ENCODE measurements around the gene SPTBN2. TPM values are rescaled to one million over a fixed set of nuclear protein-coding genes. Genes with fewer than 3 reads are reported as not detected.

Gene SPTBN2
- total RNA-seq, 1 experiment from 2014 or later: 40.7 TPM

GRCh38 chr11:66698491-66698890, 30.5 kb downstream of the SPTBN2 start (continued):
- TF ChIP-seq TP53 (CRISPR knock-in tag; IDR thresholded peaks at IDR 0.05) (no peak), SOX15 (CRISPR knock-in tag; IDR thresholded peaks at IDR 0.05) (no peak), ZNF263 (CRISPR knock-in tag; IDR thresholded peaks at IDR 0.05; ENCODE audit: low read depth) (no peak), NR3C1 (CRISPR knock-in tag; conservative IDR thresholded peaks at IDR 0.05; ENCODE audit: low read depth) (no peak), ESRRA (CRISPR knock-in tag; IDR thresholded peaks at IDR 0.05; ENCODE audit: borderline replicate concordance) (no peak)
- TF ChIP-seq, protein P1, sequence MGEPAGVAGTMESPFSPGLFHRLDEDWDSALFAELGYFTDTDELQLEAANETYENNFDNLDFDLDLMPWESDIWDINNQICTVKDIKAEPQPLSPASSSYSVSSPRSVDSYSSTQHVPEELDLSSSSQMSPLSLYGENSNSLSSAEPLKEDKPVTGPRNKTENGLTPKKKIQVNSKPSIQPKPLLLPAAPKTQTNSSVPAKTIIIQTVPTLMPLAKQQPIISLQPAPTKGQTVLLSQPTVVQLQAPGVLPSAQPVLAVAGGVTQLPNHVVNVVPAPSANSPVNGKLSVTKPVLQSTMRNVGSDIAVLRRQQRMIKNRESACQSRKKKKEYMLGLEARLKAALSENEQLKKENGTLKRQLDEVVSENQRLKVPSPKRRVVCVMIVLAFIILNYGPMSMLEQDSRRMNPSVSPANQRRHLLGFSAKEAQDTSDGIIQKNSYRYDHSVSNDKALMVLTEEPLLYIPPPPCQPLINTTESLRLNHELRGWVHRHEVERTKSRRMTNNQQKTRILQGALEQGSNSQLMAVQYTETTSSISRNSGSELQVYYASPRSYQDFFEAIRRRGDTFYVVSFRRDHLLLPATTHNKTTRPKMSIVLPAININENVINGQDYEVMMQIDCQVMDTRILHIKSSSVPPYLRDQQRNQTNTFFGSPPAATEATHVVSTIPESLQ (CRISPR knock-in tag; IDR thresholded peaks at IDR 0.05): no peak
- TF ChIP-seq, protein P2, sequence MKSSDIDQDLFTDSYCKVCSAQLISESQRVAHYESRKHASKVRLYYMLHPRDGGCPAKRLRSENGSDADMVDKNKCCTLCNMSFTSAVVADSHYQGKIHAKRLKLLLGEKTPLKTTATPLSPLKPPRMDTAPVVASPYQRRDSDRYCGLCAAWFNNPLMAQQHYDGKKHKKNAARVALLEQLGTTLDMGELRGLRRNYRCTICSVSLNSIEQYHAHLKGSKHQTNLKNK (CRISPR knock-in tag; IDR thresholded peaks at IDR 0.05): no peak
- TF ChIP-seq, protein P3, sequence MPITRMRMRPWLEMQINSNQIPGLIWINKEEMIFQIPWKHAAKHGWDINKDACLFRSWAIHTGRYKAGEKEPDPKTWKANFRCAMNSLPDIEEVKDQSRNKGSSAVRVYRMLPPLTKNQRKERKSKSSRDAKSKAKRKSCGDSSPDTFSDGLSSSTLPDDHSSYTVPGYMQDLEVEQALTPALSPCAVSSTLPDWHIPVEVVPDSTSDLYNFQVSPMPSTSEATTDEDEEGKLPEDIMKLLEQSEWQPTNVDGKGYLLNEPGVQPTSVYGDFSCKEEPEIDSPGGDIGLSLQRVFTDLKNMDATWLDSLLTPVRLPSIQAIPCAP (CRISPR knock-in tag; IDR thresholded peaks at IDR 0.05): no peak

DNA sequence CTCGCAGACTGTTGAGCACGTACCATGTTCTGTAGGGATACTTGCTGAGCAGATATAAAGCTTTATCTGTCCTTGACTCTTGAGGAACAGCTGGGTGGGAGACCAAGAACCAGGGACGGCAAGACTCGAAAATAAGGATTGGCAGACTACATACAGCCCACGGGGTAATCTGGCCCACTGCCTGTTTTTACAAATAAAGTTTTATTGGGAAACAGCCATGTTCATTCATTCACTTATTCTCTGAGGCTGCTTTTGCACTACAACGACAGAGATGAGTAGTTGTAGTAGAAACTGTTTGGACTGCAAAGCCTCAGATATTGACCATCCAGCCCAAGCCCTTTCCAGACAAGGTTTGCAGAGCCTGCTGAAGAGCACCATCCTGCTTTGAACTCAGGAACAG, 31.0 kb downstream of the SPTBN2 start:
- no peak for DNase-seq (ENCODE audit: low spot score)
- no peak for TF ChIP-seq FOXJ3 (CRISPR knock-in tag; IDR thresholded peaks at IDR 0.05; ENCODE audit: borderline replicate concordance)
- TF ChIP-seq, protein P4, sequence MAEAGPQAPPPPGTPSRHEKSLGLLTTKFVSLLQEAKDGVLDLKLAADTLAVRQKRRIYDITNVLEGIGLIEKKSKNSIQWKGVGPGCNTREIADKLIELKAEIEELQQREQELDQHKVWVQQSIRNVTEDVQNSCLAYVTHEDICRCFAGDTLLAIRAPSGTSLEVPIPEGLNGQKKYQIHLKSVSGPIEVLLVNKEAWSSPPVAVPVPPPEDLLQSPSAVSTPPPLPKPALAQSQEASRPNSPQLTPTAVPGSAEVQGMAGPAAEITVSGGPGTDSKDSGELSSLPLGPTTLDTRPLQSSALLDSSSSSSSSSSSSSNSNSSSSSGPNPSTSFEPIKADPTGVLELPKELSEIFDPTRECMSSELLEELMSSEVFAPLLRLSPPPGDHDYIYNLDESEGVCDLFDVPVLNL (CRISPR knock-in tag; IDR thresholded peaks at IDR 0.05; ENCODE audit: borderline replicate concordance, low read depth): no peak
- TF ChIP-seq JUN (CRISPR knock-in tag; IDR thresholded peaks at IDR 0.05): no peak
- TF ChIP-seq, protein P3 (CRISPR knock-in tag; IDR thresholded peaks at IDR 0.05): no peak
- TF ChIP-seq HMGXB4 (CRISPR knock-in tag; IDR thresholded peaks at IDR 0.05): no peak
- Mint-ChIP-seq H3K27ac (no peak overlapping the region), H3K9me3 (no peaks in the 10 kb centered on the region), H3K4me1 (no peaks in the 10 kb centered on the region), H3K4me3 (no peak overlapping the region), H3K36me3 (peaks cover 30% of the 10 kb centered on the region), H3K27me3 (ENCODE audit: low read depth) (no peaks in the 10 kb centered on the region)
- ChIA-PET CTCF (no interaction called here), POLR2A (interaction anchor here (0.6 kb wide), 1 partner anchor 18 kb away, joined by 3 read pairs; no protein-coding TSS in a partner anchor)
- no peak for ATAC-seq

GRCh38 chr11:66696146-66696545, 32.9 kb downstream of the SPTBN2 start:
- no peaks in the 10 kb centered on the region for H3K9me3 Mint-ChIP-seq
- no peak overlapping the region for H3K4me3 Mint-ChIP-seq
- peaks cover 26% of the 10 kb centered on the region for H3K36me3 Mint-ChIP-seq
- ATAC-seq: no peak
- no peak overlapping the region for H3K27ac Mint-ChIP-seq
- no peaks in the 10 kb centered on the region for H3K4me1 Mint-ChIP-seq
- no peak for DNase-seq (ENCODE audit: low spot score)
- ChIA-PET CTCF (interaction anchor here (1.5 to 2.1 kb wide), 3 partner anchors 138 to 280 kb away, joined by 5 to 22 read pairs (median 6); no protein-coding TSS in a partner anchor), POLR2A (interaction anchor here (0.6 kb wide), 1 partner anchor 22 kb away, joined by 3 read pairs; no protein-coding TSS in a partner anchor)
- H3K27me3 Mint-ChIP-seq (ENCODE audit: low read depth): no peaks in the 10 kb centered on the region
- TF ChIP-seq MXD4 (CRISPR knock-in tag; IDR thresholded peaks at IDR 0.05; ENCODE audit: borderline replicate concordance) (no peak), MAX (CRISPR knock-in tag; IDR thresholded peaks at IDR 0.05) (no peak)
- TF ChIP-seq, protein P5, sequence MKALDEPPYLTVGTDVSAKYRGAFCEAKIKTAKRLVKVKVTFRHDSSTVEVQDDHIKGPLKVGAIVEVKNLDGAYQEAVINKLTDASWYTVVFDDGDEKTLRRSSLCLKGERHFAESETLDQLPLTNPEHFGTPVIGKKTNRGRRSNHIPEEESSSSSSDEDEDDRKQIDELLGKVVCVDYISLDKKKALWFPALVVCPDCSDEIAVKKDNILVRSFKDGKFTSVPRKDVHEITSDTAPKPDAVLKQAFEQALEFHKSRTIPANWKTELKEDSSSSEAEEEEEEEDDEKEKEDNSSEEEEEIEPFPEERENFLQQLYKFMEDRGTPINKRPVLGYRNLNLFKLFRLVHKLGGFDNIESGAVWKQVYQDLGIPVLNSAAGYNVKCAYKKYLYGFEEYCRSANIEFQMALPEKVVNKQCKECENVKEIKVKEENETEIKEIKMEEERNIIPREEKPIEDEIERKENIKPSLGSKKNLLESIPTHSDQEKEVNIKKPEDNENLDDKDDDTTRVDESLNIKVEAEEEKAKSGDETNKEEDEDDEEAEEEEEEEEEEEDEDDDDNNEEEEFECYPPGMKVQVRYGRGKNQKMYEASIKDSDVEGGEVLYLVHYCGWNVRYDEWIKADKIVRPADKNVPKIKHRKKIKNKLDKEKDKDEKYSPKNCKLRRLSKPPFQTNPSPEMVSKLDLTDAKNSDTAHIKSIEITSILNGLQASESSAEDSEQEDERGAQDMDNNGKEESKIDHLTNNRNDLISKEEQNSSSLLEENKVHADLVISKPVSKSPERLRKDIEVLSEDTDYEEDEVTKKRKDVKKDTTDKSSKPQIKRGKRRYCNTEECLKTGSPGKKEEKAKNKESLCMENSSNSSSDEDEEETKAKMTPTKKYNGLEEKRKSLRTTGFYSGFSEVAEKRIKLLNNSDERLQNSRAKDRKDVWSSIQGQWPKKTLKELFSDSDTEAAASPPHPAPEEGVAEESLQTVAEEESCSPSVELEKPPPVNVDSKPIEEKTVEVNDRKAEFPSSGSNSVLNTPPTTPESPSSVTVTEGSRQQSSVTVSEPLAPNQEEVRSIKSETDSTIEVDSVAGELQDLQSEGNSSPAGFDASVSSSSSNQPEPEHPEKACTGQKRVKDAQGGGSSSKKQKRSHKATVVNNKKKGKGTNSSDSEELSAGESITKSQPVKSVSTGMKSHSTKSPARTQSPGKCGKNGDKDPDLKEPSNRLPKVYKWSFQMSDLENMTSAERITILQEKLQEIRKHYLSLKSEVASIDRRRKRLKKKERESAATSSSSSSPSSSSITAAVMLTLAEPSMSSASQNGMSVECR (CRISPR knock-in tag; IDR thresholded peaks at IDR 0.05; ENCODE audit: borderline replicate concordance): no peak
- TF ChIP-seq, protein P6, sequence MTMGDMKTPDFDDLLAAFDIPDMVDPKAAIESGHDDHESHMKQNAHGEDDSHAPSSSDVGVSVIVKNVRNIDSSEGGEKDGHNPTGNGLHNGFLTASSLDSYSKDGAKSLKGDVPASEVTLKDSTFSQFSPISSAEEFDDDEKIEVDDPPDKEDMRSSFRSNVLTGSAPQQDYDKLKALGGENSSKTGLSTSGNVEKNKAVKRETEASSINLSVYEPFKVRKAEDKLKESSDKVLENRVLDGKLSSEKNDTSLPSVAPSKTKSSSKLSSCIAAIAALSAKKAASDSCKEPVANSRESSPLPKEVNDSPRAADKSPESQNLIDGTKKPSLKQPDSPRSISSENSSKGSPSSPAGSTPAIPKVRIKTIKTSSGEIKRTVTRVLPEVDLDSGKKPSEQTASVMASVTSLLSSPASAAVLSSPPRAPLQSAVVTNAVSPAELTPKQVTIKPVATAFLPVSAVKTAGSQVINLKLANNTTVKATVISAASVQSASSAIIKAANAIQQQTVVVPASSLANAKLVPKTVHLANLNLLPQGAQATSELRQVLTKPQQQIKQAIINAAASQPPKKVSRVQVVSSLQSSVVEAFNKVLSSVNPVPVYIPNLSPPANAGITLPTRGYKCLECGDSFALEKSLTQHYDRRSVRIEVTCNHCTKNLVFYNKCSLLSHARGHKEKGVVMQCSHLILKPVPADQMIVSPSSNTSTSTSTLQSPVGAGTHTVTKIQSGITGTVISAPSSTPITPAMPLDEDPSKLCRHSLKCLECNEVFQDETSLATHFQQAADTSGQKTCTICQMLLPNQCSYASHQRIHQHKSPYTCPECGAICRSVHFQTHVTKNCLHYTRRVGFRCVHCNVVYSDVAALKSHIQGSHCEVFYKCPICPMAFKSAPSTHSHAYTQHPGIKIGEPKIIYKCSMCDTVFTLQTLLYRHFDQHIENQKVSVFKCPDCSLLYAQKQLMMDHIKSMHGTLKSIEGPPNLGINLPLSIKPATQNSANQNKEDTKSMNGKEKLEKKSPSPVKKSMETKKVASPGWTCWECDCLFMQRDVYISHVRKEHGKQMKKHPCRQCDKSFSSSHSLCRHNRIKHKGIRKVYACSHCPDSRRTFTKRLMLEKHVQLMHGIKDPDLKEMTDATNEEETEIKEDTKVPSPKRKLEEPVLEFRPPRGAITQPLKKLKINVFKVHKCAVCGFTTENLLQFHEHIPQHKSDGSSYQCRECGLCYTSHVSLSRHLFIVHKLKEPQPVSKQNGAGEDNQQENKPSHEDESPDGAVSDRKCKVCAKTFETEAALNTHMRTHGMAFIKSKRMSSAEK (CRISPR knock-in tag; IDR thresholded peaks at IDR 0.05; ENCODE audit: borderline replicate concordance): no peak

Data from WTC11 (cell line).